Stimulated activated CD4-positive, alpha-beta T cell treated with anti-CD3 and anti-CD28 coated beads, TNF-alpha, amount 100 ng/mL, for 1 hour (primary cell): ENCODE results near the gene MEMO1.
"Not testable (repeated sequence)": the region's sequence is repeated elsewhere in the genome, so short reads cannot be mapped to it uniquely, and the experiment has no call there.

ENCODE experiments used
- DNase-seq, 3 donors: peaks; one replicate each; pipeline ENCODE4 v3.0.0-alpha.2; 2020; ENCODE audit warnings: low read depth in 3 of 3, low spot score in 1 of 3

The MEMO1 gene

GRCh38 chr2:31998731-31999383, 12.0 kb downstream of the MEMO1 start:
- no peak for DNase-seq

GRCh38 chr2:31997653-31998052, 13.2 kb downstream of the MEMO1 start:
- DNase-seq: no peak

GRCh38 chr2:31996571-31997150, 14.1 kb downstream of the MEMO1 start:
- no peak for DNase-seq

- DNase-seq: no peak
These were observed 17.9 kb downstream of the MEMO1 start for GRCh38 chr2:31992934-31993333.

GRCh38 chr2:31992025-31992579, 18.7 kb downstream of the MEMO1 start:
- DNase-seq: no peak

GRCh38 chr2:31989946-31990345, 20.9 kb downstream of the MEMO1 start:
- no peak for DNase-seq

GRCh38 chr2:31987454-31988220, 23.2 kb downstream of the MEMO1 start:
- DNase-seq: no peak

- DNase-seq: no peak
These were observed 23.9 kb downstream of the MEMO1 start for GRCh38 chr2:31986906-31987305.

- no peak for DNase-seq
These were observed 26.9 kb downstream of the MEMO1 start for GRCh38 chr2:31983762-31984467.

- no peak for DNase-seq
These were observed 30.0 kb downstream of the MEMO1 start for GRCh38 chr2:31980674-31981356.

GRCh38 chr2:31979956-31980355, 30.9 kb downstream of the MEMO1 start:
- DNase-seq: no peak

- no peak for DNase-seq
These were observed 31.8 kb downstream of the MEMO1 start for GRCh38 chr2:31979018-31979417.

- no peak for DNase-seq
These were observed 32.4 kb downstream of the MEMO1 start for GRCh38 chr2:31978436-31978835.

GRCh38 chr2:31973665-31974064, 37.1 kb downstream of the MEMO1 start:
- no peak for DNase-seq

- no peak for DNase-seq
These were observed 38.7 kb downstream of the MEMO1 start for GRCh38 chr2:31972059-31972458.

GRCh38 chr2:31969178-31969577, 41.6 kb downstream of the MEMO1 start:
- no peak for DNase-seq

GRCh38 chr2:31967790-31968189, 43.0 kb downstream of the MEMO1 start:
- no peak for DNase-seq

GRCh38 chr2:31966402-31966801, 44.4 kb downstream of the MEMO1 start:
- not testable (repeated sequence) for DNase-seq

GRCh38 chr2:31965094-31965493, 45.7 kb downstream of the MEMO1 start:
- DNase-seq: no peak

- DNase-seq: no peak
These were observed 47.9 kb downstream of the MEMO1 start for GRCh38 chr2:31962757-31963361.
